Fibroblast of lung (primary cell): ENCODE results near the gene MS4A8. TPM values are rescaled to one million over a fixed set of nuclear protein-coding genes. Genes with fewer than 3 reads are reported as not detected.

Experiments used
- DNase-seq, 2 donors: peaks; one replicate each; pipeline versions ENCODE4 v3.0.0 to v3.0.0-alpha.2; 2010; ENCODE audit warnings: low read depth in 2 of 2
- H2AFZ ChIP-seq: 2 replicates; pipeline ENCODE4 v1.5.1; 2012; ENCODE audit warnings: low read length, control low read depth, inconsistent platforms
- H3K27ac ChIP-seq: 2 replicates; pipeline ENCODE4 v1.5.1; 2011; ENCODE audit warnings: low read length, control low read depth; ENCODE audit not compliant: insufficient read depth
- H3K27me3 ChIP-seq: 2 replicates; pipeline ENCODE4 v1.5.1; 2011; ENCODE audit warnings: mild to moderate bottlenecking, low read length; ENCODE audit not compliant: control insufficient read depth, insufficient read depth
- H3K36me3 ChIP-seq: 2 replicates; pipeline ENCODE4 v1.5.1; 2011; ENCODE audit warnings: low read length; ENCODE audit not compliant: control insufficient read depth, insufficient read depth
- H3K4me1 ChIP-seq: 2 replicates; pipeline ENCODE4 v1.5.1; 2011; ENCODE audit warnings: low read length; ENCODE audit not compliant: control insufficient read depth, insufficient read depth; ENCODE audit errors: extremely low read depth
- H3K4me2 ChIP-seq: 2 replicates; pipeline ENCODE4 v1.5.1; 2011; ENCODE audit warnings: low read length, control low read depth; ENCODE audit not compliant: insufficient read depth; ENCODE audit errors: extremely low read depth
- H3K4me3 ChIP-seq, 4 experiments: fragments of 200-600 bp in 1 of 4; sonication (generic) in 1 of 4; replicated peaks in 1 of 4; 2 replicates each; pipeline ENCODE4 v1.5.1; 2011 to 2016; ENCODE audit warnings: low read length in 4 of 4, low read depth in 3 of 4, mild to moderate bottlenecking in 3 of 4, control low read depth in 2 of 4, inconsistent platforms in 1 of 4, mixed read lengths in 1 of 4; ENCODE audit not compliant: insufficient read depth in 1 of 4; ENCODE audit errors: control extremely low read depth in 1 of 4
- H3K79me2 ChIP-seq: 2 replicates; pipeline ENCODE4 v1.5.1; 2012; ENCODE audit warnings: mild to moderate bottlenecking, low read length, inconsistent platforms; ENCODE audit not compliant: control insufficient read depth, insufficient read depth
- H3K9ac ChIP-seq: 2 replicates; pipeline ENCODE4 v1.5.1; 2011; ENCODE audit warnings: mild to moderate bottlenecking, low read length, control low read depth; ENCODE audit not compliant: insufficient read depth
- H3K9me3 ChIP-seq: 2 replicates; pipeline ENCODE4 v1.5.1; 2012; ENCODE audit warnings: low read depth, low read length; ENCODE audit not compliant: control insufficient read depth, insufficient read depth
- H4K20me1 ChIP-seq: 2 replicates; pipeline ENCODE4 v1.5.1; 2011; ENCODE audit warnings: low read length; ENCODE audit not compliant: control insufficient read depth, insufficient read depth; ENCODE audit errors: extremely low read depth
- EZH2 ChIP-seq: IDR thresholded peaks from 2 replicates; pipeline ENCODE4 v1.5.1; 2012; ENCODE audit warnings: low read length, control low read depth, mild to moderate bottlenecking; ENCODE audit errors: missing control alignments
- polyA plus RNA-seq, 2 donors: library from polyadenylated mRNA; depleted of rRNA in 1 of 2; stranded (reverse) in 1 of 2; unstranded in 1 of 2; fragments of >200 nt; gene quantifications; 2 replicates each; pipeline ENCODE4 v1.2.1, GENCODE V29; 2011 to 2012; ENCODE audit warnings: missing spikeins in 1 of 2
- total RNA-seq: library from RNA; depleted of rRNA; stranded (reverse); fragments of >200 nt; gene quantifications from 2 replicates; pipeline ENCODE4 v1.2.1, GENCODE V29; 2014
- TF ChIP-seq, protein P1 (sequence below), 2 donors: IDR thresholded peaks in 1 of 2; conservative IDR thresholded peaks in 1 of 2; 1 replicate in 1 of 2; 2 replicates in 1 of 2; pipeline ENCODE4 v1.5.1; 2011 to 2012; ENCODE audit warnings: low read length in 2 of 2, control low read depth in 1 of 2, inconsistent platforms in 1 of 2, low read depth in 1 of 2, mild to moderate bottlenecking in 1 of 2

The MS4A8 gene
- total and polyA plus RNA-seq, 2 donors (not counting 1 experiment from before 2014, with no cell fraction given), result not detected

DNA sequence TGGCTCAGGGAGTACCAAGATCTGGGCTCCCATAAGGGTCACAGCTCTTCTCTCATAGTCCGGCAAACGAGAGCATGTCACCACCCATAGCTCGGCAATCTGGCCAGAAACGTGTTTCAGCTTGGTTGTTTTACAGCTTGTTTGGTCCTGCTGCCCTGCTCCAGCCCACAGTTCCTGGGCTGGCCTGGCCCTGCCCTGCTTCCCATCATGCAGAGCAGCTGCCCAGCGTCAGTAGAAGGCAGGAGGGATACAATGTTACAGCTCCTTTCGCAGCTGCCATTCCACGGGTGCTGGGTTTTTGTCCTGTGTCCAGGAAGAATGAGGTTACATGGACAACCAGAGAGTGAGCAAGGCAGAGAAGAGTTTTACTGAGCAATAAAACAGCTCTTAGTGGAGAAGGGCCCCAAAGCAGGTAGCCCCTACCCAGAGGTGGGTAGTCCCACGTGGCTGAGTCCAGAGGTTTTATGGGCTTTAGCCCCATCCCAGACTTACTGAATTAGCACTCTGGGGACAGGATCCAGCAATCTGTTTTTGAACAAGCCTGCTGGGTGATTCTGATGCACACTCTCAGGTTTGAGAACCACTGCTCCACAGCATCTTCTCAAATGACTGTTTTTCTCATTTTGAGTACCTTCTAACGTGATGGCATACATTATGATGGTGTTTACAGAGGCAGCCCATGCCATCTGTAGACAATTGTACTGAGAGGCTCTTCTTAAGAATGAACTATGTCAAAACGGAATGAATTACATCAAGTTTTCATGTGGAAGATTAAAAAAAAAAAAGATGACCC lies 19.3 kb downstream of the MS4A8 start:
- Histone ChIP-seq H3K36me3 (no peaks in the 10 kb centered on the region), H3K4me3 (no peak overlapping the region)
- TF ChIP-seq EZH2, result no peak
- TF ChIP-seq, protein P1, sequence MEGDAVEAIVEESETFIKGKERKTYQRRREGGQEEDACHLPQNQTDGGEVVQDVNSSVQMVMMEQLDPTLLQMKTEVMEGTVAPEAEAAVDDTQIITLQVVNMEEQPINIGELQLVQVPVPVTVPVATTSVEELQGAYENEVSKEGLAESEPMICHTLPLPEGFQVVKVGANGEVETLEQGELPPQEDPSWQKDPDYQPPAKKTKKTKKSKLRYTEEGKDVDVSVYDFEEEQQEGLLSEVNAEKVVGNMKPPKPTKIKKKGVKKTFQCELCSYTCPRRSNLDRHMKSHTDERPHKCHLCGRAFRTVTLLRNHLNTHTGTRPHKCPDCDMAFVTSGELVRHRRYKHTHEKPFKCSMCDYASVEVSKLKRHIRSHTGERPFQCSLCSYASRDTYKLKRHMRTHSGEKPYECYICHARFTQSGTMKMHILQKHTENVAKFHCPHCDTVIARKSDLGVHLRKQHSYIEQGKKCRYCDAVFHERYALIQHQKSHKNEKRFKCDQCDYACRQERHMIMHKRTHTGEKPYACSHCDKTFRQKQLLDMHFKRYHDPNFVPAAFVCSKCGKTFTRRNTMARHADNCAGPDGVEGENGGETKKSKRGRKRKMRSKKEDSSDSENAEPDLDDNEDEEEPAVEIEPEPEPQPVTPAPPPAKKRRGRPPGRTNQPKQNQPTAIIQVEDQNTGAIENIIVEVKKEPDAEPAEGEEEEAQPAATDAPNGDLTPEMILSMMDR (conservative IDR thresholded peaks at IDR 0.05 in 1 of 2, IDR thresholded peaks at IDR 0.05 in 1 of 2; ENCODE audit: low read depth in 1 of 2, low read length in 2 of 2), result no peak

DNA sequence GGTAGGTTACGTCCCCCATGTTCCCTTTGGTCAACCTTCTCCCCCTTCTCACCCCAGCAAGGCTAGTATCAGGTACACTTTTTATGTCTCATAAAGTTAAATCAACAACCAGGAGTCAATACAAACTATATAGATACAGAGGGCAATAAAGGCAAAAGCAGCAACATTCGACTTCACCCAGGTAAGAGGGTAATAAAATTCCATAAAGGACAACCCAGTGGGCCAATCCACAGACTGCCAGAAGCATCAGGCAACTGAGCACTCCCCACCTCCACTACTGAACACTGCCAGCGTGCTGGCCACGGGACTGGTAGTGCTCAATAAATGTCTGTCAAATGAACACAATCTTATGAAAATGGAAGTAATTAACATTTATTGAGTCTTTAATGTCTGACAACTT lies 20.0 kb downstream of the MS4A8 start:
- H3K4me3 ChIP-seq, result no peak overlapping the region
- H3K27me3 ChIP-seq, result no peaks in the 10 kb centered on the region
- H3K27ac ChIP-seq, result no peak overlapping the region
- TF ChIP-seq, protein P1 (conservative IDR thresholded peaks at IDR 0.05 in 1 of 2, IDR thresholded peaks at IDR 0.05 in 1 of 2; ENCODE audit: low read depth in 1 of 2, low read length in 2 of 2), result no peak
- no peak for TF ChIP-seq EZH2
- no peak overlapping the region for H2AFZ ChIP-seq
- no peak overlapping the region for H3K4me2 ChIP-seq
- H3K79me2 ChIP-seq, result no peaks in the 10 kb centered on the region
- no peaks in the 10 kb centered on the region for H3K4me1 ChIP-seq
- H3K36me3 ChIP-seq, result no peaks in the 10 kb centered on the region
- no peaks in the 10 kb centered on the region for H3K9me3 ChIP-seq
- no peak for DNase-seq
- no peak overlapping the region for H3K9ac ChIP-seq
- no peaks in the 10 kb centered on the region for H4K20me1 ChIP-seq

More for the DNA sequence above, 19.3 kb downstream of the MS4A8 start:
- Histone ChIP-seq H3K4me2 (no peak overlapping the region), H3K4me1 (no peaks in the 10 kb centered on the region), H3K27ac (no peak overlapping the region), H2AFZ (no peak overlapping the region), H3K27me3 (no peaks in the 10 kb centered on the region), H3K9ac (no peak overlapping the region), H3K9me3 (no peaks in the 10 kb centered on the region), H3K79me2 (no peaks in the 10 kb centered on the region), H4K20me1 (no peaks in the 10 kb centered on the region)
- no peak for DNase-seq

DNA sequence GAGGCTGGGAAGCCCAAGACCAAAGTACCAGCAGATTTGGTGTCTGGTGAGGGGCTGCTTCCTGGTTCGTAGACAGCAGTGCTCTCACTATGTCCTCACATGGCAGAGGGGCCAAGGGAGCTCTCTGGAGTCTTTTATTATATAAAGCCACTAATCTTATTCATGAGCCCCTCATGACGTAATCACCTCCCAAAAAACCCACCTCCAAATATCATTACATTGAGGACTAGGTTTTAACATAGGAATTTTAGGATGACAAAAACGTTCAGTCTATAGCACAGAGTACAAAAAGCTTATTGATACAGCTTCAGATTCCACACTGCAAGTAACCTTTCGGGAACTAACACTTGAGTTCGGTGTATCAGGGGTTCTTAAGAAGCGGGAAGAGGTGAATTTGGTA lies 21.0 kb downstream of the MS4A8 start:
- Histone ChIP-seq H3K9ac (no peak overlapping the region), H3K9me3 (no peaks in the 10 kb centered on the region), H3K27ac (no peak overlapping the region), H3K27me3 (no peaks in the 10 kb centered on the region), H3K36me3 (no peaks in the 10 kb centered on the region), H3K79me2 (no peaks in the 10 kb centered on the region), H3K4me2 (no peak overlapping the region), H2AFZ (no peak overlapping the region), H3K4me3 (no peak overlapping the region), H4K20me1 (no peaks in the 10 kb centered on the region), H3K4me1 (no peaks in the 10 kb centered on the region)
- TF ChIP-seq, protein P1 (conservative IDR thresholded peaks at IDR 0.05 in 1 of 2, IDR thresholded peaks at IDR 0.05 in 1 of 2; ENCODE audit: low read depth in 1 of 2, low read length in 2 of 2), result no peak
- TF ChIP-seq EZH2, result no peak
- no peak for DNase-seq
